ENCODE results near the gene CTSO. TPM values are rescaled to one million over a fixed set of nuclear protein-coding genes. Genes with fewer than 3 reads are reported as not detected.

CTSO gene
- polyA plus RNA-seq, 1 donor (not counting 4 experiments of a cell fraction or from before 2014, with no cell fraction given): 3.3 TPM

DNA sequence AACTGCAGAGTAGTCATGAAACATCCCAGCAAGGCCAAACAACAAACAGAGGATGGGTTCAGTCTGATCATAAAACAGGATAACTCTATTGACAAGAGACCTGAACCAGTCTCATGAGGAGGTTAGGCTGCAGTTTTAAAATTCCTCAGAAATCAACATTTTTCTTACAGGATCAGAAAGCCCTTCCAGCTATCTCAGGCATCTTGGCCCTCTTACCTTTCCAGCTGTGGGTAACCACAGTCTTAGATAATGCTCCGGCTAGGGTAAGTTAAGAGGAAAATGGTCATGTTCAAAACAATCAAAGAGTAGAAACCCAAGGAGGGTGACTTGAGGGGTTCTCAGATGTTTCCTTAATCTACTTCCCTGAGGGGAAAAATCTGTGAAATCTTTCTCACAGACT, 5.1 kb downstream of the CTSO start:
- no peak overlapping the region for H3K4me2 ChIP-seq (ENCODE audit: control insufficient read depth, extremely low read depth, insufficient read depth, low read depth, low read length)
- FAIRE-seq: no peak
- H3K9ac ChIP-seq (ENCODE audit: control insufficient read depth, extremely low read depth, insufficient read depth, low read length): no peak overlapping the region
- dilution Hi-C loops (cut with MboI; ENCODE audit: extremely low pct_ligation_motif_present, low sequenced_read_pairs): no loop called here
- H3K4me1 ChIP-seq (ENCODE audit: control insufficient read depth, extremely low read depth, insufficient read depth, low read length): peaks cover 5% of the 10 kb centered on the region
- H3K4me3 ChIP-seq (ENCODE audit: control insufficient read depth in 2 of 3, extremely low read depth in 1 of 3, insufficient read depth in 2 of 3, low read depth in 1 of 3, low read length in 3 of 3): no peak overlapping the region
- no peaks in the 10 kb centered on the region for H4K20me1 ChIP-seq (ENCODE audit: control insufficient read depth, extremely low read depth, insufficient read depth, low read length)
- H3K36me3 ChIP-seq (ENCODE audit: control insufficient read depth in 2 of 2, extremely low read depth in 1 of 2, insufficient read depth in 2 of 2, low read length in 2 of 2): no peaks in the 10 kb centered on the region
- no peaks in the 10 kb centered on the region for H3K27me3 ChIP-seq (ENCODE audit: control insufficient read depth, extremely low read depth, insufficient read depth, low read length)
- TF ChIP-seq, protein P1, sequence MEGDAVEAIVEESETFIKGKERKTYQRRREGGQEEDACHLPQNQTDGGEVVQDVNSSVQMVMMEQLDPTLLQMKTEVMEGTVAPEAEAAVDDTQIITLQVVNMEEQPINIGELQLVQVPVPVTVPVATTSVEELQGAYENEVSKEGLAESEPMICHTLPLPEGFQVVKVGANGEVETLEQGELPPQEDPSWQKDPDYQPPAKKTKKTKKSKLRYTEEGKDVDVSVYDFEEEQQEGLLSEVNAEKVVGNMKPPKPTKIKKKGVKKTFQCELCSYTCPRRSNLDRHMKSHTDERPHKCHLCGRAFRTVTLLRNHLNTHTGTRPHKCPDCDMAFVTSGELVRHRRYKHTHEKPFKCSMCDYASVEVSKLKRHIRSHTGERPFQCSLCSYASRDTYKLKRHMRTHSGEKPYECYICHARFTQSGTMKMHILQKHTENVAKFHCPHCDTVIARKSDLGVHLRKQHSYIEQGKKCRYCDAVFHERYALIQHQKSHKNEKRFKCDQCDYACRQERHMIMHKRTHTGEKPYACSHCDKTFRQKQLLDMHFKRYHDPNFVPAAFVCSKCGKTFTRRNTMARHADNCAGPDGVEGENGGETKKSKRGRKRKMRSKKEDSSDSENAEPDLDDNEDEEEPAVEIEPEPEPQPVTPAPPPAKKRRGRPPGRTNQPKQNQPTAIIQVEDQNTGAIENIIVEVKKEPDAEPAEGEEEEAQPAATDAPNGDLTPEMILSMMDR (optimal IDR thresholded peaks at IDR 0.05 in 1 of 3, IDR thresholded peaks at IDR 0.05 in 1 of 3, conservative IDR thresholded peaks at IDR 0.05 in 1 of 3; ENCODE audit: extremely low read depth in 1 of 3, insufficient read depth in 2 of 3, low read length in 3 of 3): no peak
- TF ChIP-seq EZH2 (IDR thresholded peaks at IDR 0.05; ENCODE audit: low read length): no peak
- no peak for DNase-seq (ENCODE audit: low read depth, low spot score)
- no peaks in the 10 kb centered on the region for H3K9me1 ChIP-seq (ENCODE audit: control insufficient read depth, extremely low read depth, insufficient read depth, low read length)
- no peak overlapping the region for H3K27ac ChIP-seq (ENCODE audit: control insufficient read depth, insufficient read depth, low read length)
- no peaks in the 10 kb centered on the region for H3K79me2 ChIP-seq (ENCODE audit: control insufficient read depth, insufficient read depth, low read length)
- H3K9me3 ChIP-seq (ENCODE audit: control insufficient read depth, low read depth, low read length): no peaks in the 10 kb centered on the region
- no peak overlapping the region for H2AFZ ChIP-seq (ENCODE audit: control insufficient read depth, low read length)

DNA sequence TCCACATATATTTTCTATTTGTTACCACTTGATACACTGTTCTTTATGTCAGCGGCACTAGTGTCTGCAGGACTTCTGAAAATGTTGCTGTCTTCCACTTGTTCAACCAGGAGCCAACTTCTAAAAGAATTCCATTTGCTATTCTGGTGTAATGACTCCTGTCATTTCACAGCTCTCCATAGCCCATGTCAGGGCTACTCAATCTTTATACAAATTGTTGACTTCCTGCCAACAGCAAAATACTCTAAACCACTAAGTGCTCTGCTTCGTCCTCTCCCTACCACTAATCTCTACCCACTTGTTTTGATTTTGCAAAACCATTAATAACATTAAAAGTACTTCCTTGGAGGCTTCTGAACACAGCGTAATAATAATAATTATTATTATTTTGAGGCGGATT, 7.2 kb downstream of the CTSO start:
- no peak overlapping the region for H3K4me2 ChIP-seq (ENCODE audit: control insufficient read depth, extremely low read depth, insufficient read depth, low read depth, low read length)
- H4K20me1 ChIP-seq (ENCODE audit: control insufficient read depth, extremely low read depth, insufficient read depth, low read length): no peaks in the 10 kb centered on the region
- FAIRE-seq (no peak), DNase-seq (ENCODE audit: low read depth, low spot score) (no peak)
- H3K27me3 ChIP-seq (ENCODE audit: control insufficient read depth, extremely low read depth, insufficient read depth, low read length): no peaks in the 10 kb centered on the region
- H3K4me3 ChIP-seq (ENCODE audit: control insufficient read depth in 2 of 3, extremely low read depth in 1 of 3, insufficient read depth in 2 of 3, low read depth in 1 of 3, low read length in 3 of 3): no peak overlapping the region
- H3K9me1 ChIP-seq (ENCODE audit: control insufficient read depth, extremely low read depth, insufficient read depth, low read length): no peaks in the 10 kb centered on the region
- no peaks in the 10 kb centered on the region for H3K36me3 ChIP-seq (ENCODE audit: control insufficient read depth in 2 of 2, extremely low read depth in 1 of 2, insufficient read depth in 2 of 2, low read length in 2 of 2)
- H2AFZ ChIP-seq (ENCODE audit: control insufficient read depth, low read length): no peak overlapping the region
- dilution Hi-C loops (cut with MboI; ENCODE audit: extremely low pct_ligation_motif_present, low sequenced_read_pairs): no loop called here
- no peaks in the 10 kb centered on the region for H3K4me1 ChIP-seq (ENCODE audit: control insufficient read depth, extremely low read depth, insufficient read depth, low read length)
- H3K9ac ChIP-seq (ENCODE audit: control insufficient read depth, extremely low read depth, insufficient read depth, low read length): no peak overlapping the region
- H3K27ac ChIP-seq (ENCODE audit: control insufficient read depth, insufficient read depth, low read length): no peak overlapping the region
- H3K79me2 ChIP-seq (ENCODE audit: control insufficient read depth, insufficient read depth, low read length): no peaks in the 10 kb centered on the region
- TF ChIP-seq, protein P1 (optimal IDR thresholded peaks at IDR 0.05 in 1 of 3, IDR thresholded peaks at IDR 0.05 in 1 of 3, conservative IDR thresholded peaks at IDR 0.05 in 1 of 3; ENCODE audit: extremely low read depth in 1 of 3, insufficient read depth in 2 of 3, low read length in 3 of 3): no peak
- TF ChIP-seq EZH2 (IDR thresholded peaks at IDR 0.05; ENCODE audit: low read length): no peak
- H3K9me3 ChIP-seq (ENCODE audit: control insufficient read depth, low read depth, low read length): no peaks in the 10 kb centered on the region

All from keratinocyte (primary cell).